ENCODE results near the gene GDPD5.

The GDPD5 gene

DNA sequence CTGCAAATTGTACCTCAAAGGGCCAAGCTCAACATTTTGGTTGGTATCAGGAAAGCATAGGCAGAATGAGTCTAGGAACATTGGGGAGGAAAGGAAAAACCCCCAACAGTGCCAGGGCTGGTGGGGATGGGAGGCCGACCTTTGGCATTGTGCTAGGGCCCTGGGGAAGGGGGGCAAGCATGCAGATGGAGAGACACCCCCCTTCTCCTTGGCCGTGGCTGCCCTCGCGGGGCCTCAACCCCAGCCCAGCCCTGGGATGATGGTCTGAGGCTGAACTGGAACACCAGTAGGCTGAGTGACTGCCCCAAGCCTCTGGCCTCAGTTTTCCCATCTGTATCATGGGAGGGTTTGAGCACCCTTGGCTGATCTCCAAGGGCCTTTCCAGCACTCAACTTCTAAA, 40.0 kb downstream of the GDPD5 start:
- peaks cover 0 to 14% (median 0%) of the 10 kb centered on the region in 11 experiments; a peak in 3 of 22 replicates for H4K20me1 ChIP-seq
- H3K9me3 ChIP-seq (replicated peaks in 1 of 11), result no peaks in the 10 kb centered on the region
- no peak overlapping the region for H3K4me3 ChIP-seq
- H3K36me3 ChIP-seq, result no peaks in the 10 kb centered on the region
- no peak for TF ChIP-seq Cebpa-rat (IDR thresholded peaks at IDR 0.05)
- no peaks in the 10 kb centered on the region for H3K27me3 ChIP-seq
- H3K9ac ChIP-seq, result no peak overlapping the region
- H3K4me1 ChIP-seq, result peaks cover 17 to 42% (median 26%) of the 10 kb centered on the region in 10 experiments
- H3K4me2 ChIP-seq, result no peak overlapping the region
- H3K27ac ChIP-seq, result no peak overlapping the region

DNA sequence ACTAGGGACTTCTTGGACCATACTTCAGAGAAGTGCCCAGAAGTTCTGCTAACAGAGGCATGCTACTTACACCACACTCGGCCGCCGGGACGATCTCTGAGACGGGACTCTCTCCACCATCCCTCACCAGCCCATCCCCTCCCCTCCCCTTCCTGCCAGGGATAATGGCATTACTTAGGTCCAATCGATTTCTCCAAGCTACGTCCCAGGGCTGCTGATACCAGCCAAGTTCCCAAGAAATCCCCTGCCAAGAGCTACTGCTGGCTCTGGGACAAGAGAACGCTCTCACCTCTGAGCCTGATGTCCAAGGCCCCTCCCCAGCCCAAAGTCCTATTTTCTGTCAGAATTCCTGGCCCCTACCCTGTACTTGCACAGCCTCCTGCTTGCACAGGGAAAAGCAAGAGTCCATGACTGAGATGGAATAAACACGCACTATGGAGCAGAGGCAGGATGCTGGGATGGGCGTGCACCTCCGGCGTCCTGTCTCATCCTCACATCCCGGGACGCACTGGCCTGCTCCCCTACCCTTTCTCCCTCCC, 42.7 kb downstream of the GDPD5 start:
- TF ChIP-seq Cebpa-rat (IDR thresholded peaks at IDR 0.05), result no peak
- H3K36me3 ChIP-seq, result no peaks in the 10 kb centered on the region
- 0 out of 22 replicates have a peak overlapping the region, but pooled peaks of 1 of the 11 experiments have one; percentile 5 for H3K9ac ChIP-seq

DNA sequence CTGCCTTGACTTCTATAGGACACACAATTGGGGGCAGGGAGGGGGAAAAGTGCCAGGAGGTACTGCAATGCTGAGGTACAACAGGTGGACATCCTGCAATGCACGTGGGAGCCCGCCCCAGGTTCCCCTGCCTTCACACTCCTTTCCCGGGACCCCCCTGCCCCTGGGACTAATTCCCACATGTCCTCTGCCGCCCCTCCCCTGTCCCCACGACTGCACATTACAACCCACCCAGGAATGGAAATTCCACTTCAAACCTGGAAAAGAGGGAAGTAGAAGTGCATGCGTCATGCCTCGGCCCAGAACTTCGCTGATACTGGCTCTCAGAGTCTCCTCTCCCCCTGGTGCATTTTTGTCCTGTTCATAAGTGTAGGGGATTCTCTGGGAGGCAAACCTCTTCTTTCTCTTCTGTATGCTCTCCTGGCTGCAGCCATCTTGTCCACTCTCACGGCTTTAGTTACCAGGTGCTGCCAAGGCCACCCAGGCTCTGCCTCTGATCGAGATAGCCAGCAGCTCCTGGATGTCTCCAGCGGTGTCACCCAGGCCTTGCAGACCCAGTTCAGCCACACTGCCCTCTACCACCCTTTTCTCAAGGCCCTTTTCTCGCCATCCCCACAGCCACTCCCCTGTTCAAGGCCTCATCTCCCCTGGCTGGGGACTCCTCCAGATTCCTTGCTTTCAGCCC, 43.7 kb downstream of the GDPD5 start:
- no peak for TF ChIP-seq Cebpa-rat (IDR thresholded peaks at IDR 0.05)
- no peaks in the 10 kb centered on the region; a peak in 2 of 22 replicates for H3K36me3 ChIP-seq
- peaks cover 3 to 40% (median 21%) of the 10 kb centered on the region in 10 experiments; a peak in 19 of 20 replicates for H3K4me1 ChIP-seq
- H3K4me2 ChIP-seq, result peak overlapping the region in 5 of 11 experiments; percentile 42 to 57 (median 47); a peak in 11 of 22 replicates
- H3K4me3 ChIP-seq, result no peak overlapping the region
- H3K9me3 ChIP-seq (replicated peaks in 1 of 11), result no peaks in the 10 kb centered on the region
- peak overlapping the region in 2 of 11 experiments; percentile 7 to 42; a peak in 1 of 22 replicates for H3K9ac ChIP-seq
- H4K20me1 ChIP-seq, result peaks cover 0 to 11% (median 0%) of the 10 kb centered on the region in 11 experiments; a peak in 2 of 22 replicates
- H3K27ac ChIP-seq, result no peak overlapping the region
- no peaks in the 10 kb centered on the region for H3K27me3 ChIP-seq

More for the DNA sequence above, 42.7 kb downstream of the GDPD5 start:
- no peak overlapping the region for H3K4me3 ChIP-seq
- peak overlapping the region in 3 of 11 experiments; percentile 45 to 57 (median 57); a peak in 5 of 22 replicates for H3K4me2 ChIP-seq
- peaks cover 0 to 11% (median 0%) of the 10 kb centered on the region in 11 experiments; a peak in 2 of 22 replicates for H4K20me1 ChIP-seq
- H3K27ac ChIP-seq, result no peak overlapping the region
- H3K4me1 ChIP-seq, result peaks cover 8 to 38% (median 20%) of the 10 kb centered on the region in 10 experiments
- H3K9me3 ChIP-seq (replicated peaks in 1 of 11), result no peaks in the 10 kb centered on the region
- H3K27me3 ChIP-seq, result no peaks in the 10 kb centered on the region

DNA sequence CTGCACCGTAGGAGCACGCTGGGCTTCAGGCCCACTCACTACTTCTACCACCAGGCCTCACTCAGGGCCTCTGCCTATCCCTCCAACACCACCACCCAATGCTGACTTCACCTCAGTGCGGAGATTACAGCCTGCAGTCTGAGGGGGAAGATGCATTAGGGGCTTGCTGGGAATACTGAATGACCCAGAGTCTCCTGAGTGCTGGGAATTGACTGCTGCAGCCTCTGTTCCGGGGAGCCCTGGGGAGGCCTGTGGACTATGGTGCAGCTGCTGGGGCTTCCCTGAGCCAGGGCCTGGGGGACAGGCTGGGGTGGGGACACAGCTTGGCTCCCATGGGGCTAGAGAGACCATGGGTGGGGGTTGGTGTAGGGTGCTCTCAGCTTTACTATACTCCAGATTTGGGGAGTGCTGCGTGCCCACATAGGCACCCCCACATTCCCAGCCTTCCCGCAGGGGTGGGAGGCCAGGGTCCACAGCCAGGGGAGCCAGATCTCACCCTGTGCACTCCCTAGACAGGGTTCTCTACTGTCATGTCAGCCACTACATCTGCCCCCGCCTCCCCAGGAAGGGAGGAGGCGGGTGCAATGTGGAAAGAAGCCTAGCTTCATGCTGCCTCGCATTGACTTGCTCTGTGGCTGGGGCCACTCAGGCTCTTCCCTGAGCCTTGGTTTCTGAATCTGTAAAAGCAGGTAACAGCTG, 44.4 kb downstream of the GDPD5 start:
- H3K4me2 ChIP-seq, result peak overlapping the region in 5 of 11 experiments; percentile 42 to 57 (median 47); a peak in 10 of 22 replicates
- H4K20me1 ChIP-seq, result peaks cover 0 to 11% (median 0%) of the 10 kb centered on the region in 11 experiments; a peak in 2 of 22 replicates
- H3K27me3 ChIP-seq, result no peaks in the 10 kb centered on the region
- H3K9ac ChIP-seq, result no peak overlapping the region
- H3K4me1 ChIP-seq, result peaks cover 9 to 45% (median 22%) of the 10 kb centered on the region in 10 experiments
- no peaks in the 10 kb centered on the region; a peak in 2 of 22 replicates for H3K36me3 ChIP-seq
- peak overlapping the region in 3 of 11 experiments; percentile 2 to 27 (median 22); a peak in 2 of 22 replicates for H3K27ac ChIP-seq
- TF ChIP-seq Cebpa-rat (IDR thresholded peaks at IDR 0.05), result no peak
- H3K4me3 ChIP-seq, result no peak overlapping the region
- no peaks in the 10 kb centered on the region for H3K9me3 ChIP-seq (replicated peaks in 1 of 11)

DNA sequence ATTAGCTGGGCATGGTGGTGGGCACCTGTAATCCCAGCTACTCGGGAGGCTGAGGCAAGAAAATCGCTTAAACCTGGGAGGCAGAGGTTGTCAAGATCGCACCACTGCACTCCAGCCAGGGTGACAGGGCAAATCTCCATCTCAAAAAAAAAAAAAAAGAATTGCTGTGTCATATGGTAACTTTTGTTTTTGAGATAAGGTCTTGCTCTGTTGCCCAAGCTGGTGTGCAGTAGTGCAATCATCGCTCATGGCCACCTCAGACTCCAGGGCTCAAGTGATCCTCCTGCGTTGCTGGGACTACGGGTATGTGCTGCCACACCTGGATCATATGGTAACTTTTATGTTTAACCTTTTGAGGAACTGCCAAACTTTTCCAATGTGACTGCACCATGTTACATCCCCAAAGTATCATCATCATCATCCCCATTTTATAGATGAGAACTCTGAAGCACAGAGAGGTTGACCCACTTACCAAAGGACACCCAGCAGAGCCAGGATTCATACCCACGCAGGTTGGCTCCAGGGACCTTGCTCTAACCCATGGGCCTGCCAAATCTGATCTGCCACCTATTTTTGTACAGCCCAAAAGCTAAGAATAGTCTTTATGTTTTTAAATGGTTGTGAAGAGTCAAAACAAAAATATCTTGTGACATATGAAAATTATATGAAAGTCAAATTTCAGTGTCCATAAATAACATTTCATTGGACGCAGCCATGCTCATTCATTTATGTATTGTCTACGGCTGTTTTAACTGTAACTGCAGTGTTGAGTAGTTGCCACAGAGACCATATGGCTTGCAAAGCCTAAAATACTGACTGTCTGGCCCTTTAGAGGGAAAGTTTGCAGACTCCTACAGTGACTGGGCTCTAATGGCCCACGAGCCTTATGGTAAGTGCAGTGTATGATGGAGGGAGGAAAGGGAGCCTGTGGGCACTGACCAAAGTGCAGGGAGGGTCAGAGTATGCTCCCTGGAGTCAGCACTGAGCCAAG, 45.3 kb downstream of the GDPD5 start:
- TF ChIP-seq Cebpa-rat (IDR thresholded peaks at IDR 0.05), result peak in 1 of 11 experiments; percentile 15; a peak in 1 of 22 replicates
- Histone ChIP-seq H4K20me1 (peaks cover 0 to 11% (median 0%) of the 10 kb centered on the region in 11 experiments; a peak in 2 of 22 replicates), H3K4me3 (no peak overlapping the region), H3K9ac (no peak overlapping the region), H3K4me1 (peaks cover 18 to 54% (median 31%) of the 10 kb centered on the region in 10 experiments), H3K27ac (peak overlapping the region in 2 of 11 experiments; percentile 22 to 27; a peak in 2 of 22 replicates), H3K4me2 (peak overlapping the region in 3 of 11 experiments; percentile 14 to 57 (median 47); a peak in 4 of 22 replicates), H3K36me3 (no peaks in the 10 kb centered on the region; a peak in 2 of 22 replicates), H3K27me3 (no peaks in the 10 kb centered on the region), H3K9me3 (replicated peaks in 1 of 11) (no peaks in the 10 kb centered on the region)

DNA sequence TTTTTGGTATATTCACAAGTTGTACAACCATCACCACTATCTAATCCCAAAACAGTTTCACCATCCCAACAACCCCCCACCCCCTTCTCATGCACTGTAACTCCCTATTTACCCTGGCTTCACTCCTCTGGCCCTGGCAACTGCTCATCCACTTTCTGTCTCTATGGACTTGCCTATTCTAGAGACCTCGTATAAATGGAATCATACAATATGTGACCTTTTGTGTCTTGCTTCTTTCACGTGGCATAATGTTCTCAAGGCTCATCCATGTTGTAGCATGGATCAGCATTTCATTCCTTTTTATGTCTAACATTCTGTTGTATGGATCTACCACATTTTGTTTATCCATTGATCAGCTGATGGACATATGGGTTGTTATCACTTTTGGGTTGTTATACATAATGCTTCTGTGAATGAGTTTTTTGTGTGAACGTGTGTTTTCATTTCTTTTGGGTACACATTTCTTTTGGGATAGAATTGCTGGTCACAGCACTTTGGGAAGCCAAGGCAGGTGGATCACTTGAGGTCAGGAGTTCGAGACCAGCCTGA, 46.1 kb downstream of the GDPD5 start:
- no peak overlapping the region for H3K27ac ChIP-seq
- H4K20me1 ChIP-seq, result peaks cover 0 to 11% (median 0%) of the 10 kb centered on the region in 11 experiments; a peak in 2 of 22 replicates
- no peak for TF ChIP-seq Cebpa-rat (IDR thresholded peaks at IDR 0.05)
- H3K9me3 ChIP-seq (replicated peaks in 1 of 11), result no peaks in the 10 kb centered on the region
- H3K27me3 ChIP-seq, result no peaks in the 10 kb centered on the region
- no peaks in the 10 kb centered on the region; a peak in 2 of 22 replicates for H3K36me3 ChIP-seq
- H3K4me3 ChIP-seq, result no peak overlapping the region
- H3K9ac ChIP-seq, result no peak overlapping the region
- peaks cover 26 to 62% (median 39%) of the 10 kb centered on the region in 10 experiments for H3K4me1 ChIP-seq
- H3K4me2 ChIP-seq, result no peak overlapping the region

DNA sequence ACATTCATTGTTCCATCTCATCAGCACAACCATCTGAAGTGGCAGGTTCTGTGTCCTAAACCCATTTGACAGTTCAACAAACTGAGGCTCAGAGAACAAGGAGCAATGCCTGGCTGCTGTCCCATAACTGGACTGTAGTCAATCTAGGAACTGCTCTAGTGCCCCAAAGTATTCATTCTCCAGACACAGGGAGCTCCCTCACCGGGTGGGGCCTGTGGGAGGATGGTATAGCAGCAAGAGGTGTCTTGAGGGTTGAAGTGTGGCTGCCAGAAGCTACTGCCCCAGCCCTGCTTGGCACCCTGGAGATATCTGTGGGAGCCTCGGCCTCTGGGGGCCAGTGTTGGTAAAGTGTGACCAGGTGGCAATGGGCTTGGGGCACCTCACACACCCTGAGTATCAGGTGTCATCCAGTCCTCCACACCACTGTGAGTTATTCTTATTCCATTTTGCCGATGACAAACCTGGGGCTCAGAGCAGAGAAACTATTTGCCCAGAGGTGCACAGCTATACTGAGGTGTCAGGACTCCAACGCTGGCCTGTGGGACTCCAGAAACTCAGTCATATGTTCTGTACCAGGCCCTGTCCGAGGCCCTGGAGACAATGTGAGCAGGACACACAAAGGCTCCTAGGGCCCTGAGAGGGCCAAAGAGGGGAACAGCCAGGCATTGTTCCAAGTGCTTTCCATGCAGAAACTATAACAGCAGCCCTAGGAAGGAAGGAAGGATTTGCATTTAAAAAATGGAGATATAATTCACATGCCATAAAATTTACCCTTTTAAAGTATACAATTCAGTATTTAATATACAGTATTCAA, 46.8 kb downstream of the GDPD5 start:
- Histone ChIP-seq H3K4me1 (peaks cover 33 to 69% (median 46%) of the 10 kb centered on the region in 10 experiments), H3K27me3 (no peaks in the 10 kb centered on the region), H3K27ac (no peak overlapping the region), H3K36me3 (no peaks in the 10 kb centered on the region; a peak in 2 of 22 replicates), H3K9me3 (replicated peaks in 1 of 11) (no peaks in the 10 kb centered on the region), H3K9ac (no peak overlapping the region; a peak in 1 of 22 replicates), H4K20me1 (peaks cover 0 to 11% (median 0%) of the 10 kb centered on the region in 11 experiments; a peak in 2 of 22 replicates), H3K4me2 (no peak overlapping the region), H3K4me3 (no peak overlapping the region)
- TF ChIP-seq Cebpa-rat (IDR thresholded peaks at IDR 0.05), result no peak
